LNCaP clone FGC (cell line): ENCODE results near the gene ZNF2.
A peak's percentile ranks its signal among the peaks of the same experiment; 100 is the strongest.

Experiments
- DNase-seq: peaks from one replicate; pipeline ENCODE4 v3.0.0-alpha.2; 2011; ENCODE audit warnings: low read depth
- H3K4me3 ChIP-seq: 2 replicates; pipeline ENCODE4 v1.5.1; 2011; ENCODE audit warnings: mild to moderate bottlenecking, low read depth, low read length, control low read depth
- TF ChIP-seq, protein P1 (sequence below): IDR thresholded peaks from 2 replicates; pipeline ENCODE4 v1.5.1; 2012; ENCODE audit warnings: mild to moderate bottlenecking; ENCODE audit not compliant: control insufficient read depth, insufficient read depth; ENCODE audit errors: extremely low read depth

Gene ZNF2

DNA sequence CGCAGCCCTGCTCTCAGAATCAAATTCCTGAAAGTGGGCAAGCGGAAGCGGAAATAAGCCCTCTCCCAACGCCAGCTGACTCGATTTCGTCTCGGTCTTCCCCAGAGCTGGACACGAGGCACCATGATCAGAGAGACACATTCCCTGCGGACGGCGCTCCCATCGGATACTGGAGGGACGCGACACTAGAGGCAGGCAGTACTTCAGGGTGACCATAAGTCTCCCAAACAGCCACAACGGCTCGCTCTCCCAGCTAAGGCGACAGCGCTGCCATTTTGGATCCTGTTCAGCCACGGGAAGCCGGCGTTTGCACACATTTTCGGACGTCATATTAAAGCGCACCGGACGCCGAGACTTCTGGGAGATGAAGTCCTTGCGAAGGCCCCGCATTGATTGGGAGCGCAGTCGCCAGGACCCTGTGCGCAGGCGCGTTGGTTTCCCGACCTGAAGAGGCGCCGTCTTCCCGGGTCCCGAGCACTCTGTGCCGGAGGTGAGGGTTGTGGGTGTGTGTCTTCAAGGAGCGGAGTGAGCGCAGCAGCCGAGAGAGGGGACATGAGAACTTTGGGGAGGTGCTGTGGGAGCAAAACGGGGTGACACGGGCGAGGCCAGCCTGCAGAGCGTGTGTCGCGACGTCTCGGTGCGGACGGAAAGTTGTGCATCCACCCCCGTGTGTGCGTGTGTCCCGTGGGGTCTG, at the start of gene ZNF2:
Gene ZNF2, plus strand, starts transcription at position 439 of the 694 bp plus-strand sequence. CDS start 10,418 bp downstream, outside the sequence.
- DNase-seq, result peak; percentile 91
- H3K4me3 ChIP-seq, result peak within 1 kb of the TSS; percentile 93
- TF ChIP-seq, protein P1, sequence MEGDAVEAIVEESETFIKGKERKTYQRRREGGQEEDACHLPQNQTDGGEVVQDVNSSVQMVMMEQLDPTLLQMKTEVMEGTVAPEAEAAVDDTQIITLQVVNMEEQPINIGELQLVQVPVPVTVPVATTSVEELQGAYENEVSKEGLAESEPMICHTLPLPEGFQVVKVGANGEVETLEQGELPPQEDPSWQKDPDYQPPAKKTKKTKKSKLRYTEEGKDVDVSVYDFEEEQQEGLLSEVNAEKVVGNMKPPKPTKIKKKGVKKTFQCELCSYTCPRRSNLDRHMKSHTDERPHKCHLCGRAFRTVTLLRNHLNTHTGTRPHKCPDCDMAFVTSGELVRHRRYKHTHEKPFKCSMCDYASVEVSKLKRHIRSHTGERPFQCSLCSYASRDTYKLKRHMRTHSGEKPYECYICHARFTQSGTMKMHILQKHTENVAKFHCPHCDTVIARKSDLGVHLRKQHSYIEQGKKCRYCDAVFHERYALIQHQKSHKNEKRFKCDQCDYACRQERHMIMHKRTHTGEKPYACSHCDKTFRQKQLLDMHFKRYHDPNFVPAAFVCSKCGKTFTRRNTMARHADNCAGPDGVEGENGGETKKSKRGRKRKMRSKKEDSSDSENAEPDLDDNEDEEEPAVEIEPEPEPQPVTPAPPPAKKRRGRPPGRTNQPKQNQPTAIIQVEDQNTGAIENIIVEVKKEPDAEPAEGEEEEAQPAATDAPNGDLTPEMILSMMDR, result no peak

- TF ChIP-seq, protein P1, result no peak
- DNase-seq, result no peak
- peak overlapping the region; percentile 94 for H3K4me3 ChIP-seq
These were observed 44.6 kb upstream of the ZNF2 start for GRCh38 chr2:95121093-95121406.

GRCh38 chr2:95121407-95122196, 44.0 kb upstream of the ZNF2 start, which contains the start of gene MRPS5:
Gene MRPS5, minus strand, starts transcription at chr2:95121808. Its CDS starts 17 bp downstream, at chr2:95121791.
- TF ChIP-seq, protein P1, result peak; percentile 3; the same call in 1 of the 2 replicates
- no peak for DNase-seq
- H3K4me3 ChIP-seq, result peak within 1 kb of the TSS; percentile 94

DNA sequence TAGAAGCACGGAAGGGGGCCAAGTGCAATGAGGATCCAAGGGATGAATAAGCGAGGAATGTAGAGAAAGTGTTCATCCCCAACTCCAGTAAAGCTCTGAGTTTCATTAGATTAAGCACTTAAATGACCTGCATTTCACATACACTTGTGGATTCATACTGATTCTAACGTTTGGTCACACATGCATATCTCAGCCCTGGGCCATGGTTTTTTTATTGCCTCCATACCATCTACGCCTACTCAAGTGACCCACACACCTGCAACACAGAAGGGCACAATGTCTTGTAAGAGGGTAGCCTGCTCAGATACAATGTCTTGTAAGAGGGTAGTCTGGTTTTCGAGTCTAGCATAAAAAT, 43.4 kb upstream of the ZNF2 start:
- H3K4me3 ChIP-seq, result peak overlapping the region; percentile 94
- DNase-seq, result no peak
- TF ChIP-seq, protein P1, result no peak

GRCh38 chr2:95138702-95139101, 26.9 kb upstream of the ZNF2 start:
- H3K4me3 ChIP-seq, result no peak overlapping the region

GRCh38 chr2:95143838-95144237, 21.8 kb upstream of the ZNF2 start:
- no peak for DNase-seq
- TF ChIP-seq, protein P1, result no peak
- no peak overlapping the region for H3K4me3 ChIP-seq

More at GRCh38 chr2:95138702-95139101, 26.9 kb upstream of the ZNF2 start:
- TF ChIP-seq, protein P1, result no peak
- no peak for DNase-seq
